Stomach smooth muscle (tissue), 2 donors: ENCODE data around the gene PLSCR2.
"Not testable (repeated sequence)": the region's sequence is repeated elsewhere in the genome, so short reads cannot be mapped to it uniquely, and the experiment has no call there.

Experiments
- H3K27ac ChIP-seq: one replicate; pipeline ENCODE4 v1.7.0; 2013; ENCODE audit warnings: mild to moderate bottlenecking, low read length, inconsistent platforms
- H3K27me3 ChIP-seq, 2 donors: one replicate each; pipeline ENCODE4 v1.7.0; 2013; ENCODE audit warnings: low read length in 2 of 2; ENCODE audit not compliant: insufficient read depth in 2 of 2, control insufficient read depth in 1 of 2
- H3K36me3 ChIP-seq, 2 donors: one replicate each; pipeline ENCODE4 v1.7.0; 2013; ENCODE audit warnings: low read length in 2 of 2; ENCODE audit not compliant: control insufficient read depth in 2 of 2, insufficient read depth in 2 of 2
- H3K4me1 ChIP-seq: one replicate; pipeline ENCODE4 v1.7.0; 2013; ENCODE audit warnings: low read length; ENCODE audit not compliant: control insufficient read depth, insufficient read depth
- H3K4me3 ChIP-seq, 2 donors: one replicate each; pipeline ENCODE4 v1.7.0; 2013; ENCODE audit warnings: low read length in 2 of 2
- H3K9ac ChIP-seq, 2 donors: one replicate each; pipeline ENCODE4 v1.7.0; 2013; ENCODE audit warnings: low read length in 2 of 2, mild to moderate bottlenecking in 1 of 2
- H3K9me3 ChIP-seq, 2 donors: one replicate each; pipeline ENCODE4 v1.7.0; 2013; ENCODE audit warnings: low read length in 2 of 2; ENCODE audit not compliant: control insufficient read depth in 2 of 2
- donor health status: healthy.
- donor health status: Pancreatic carcinoma.

PLSCR2 gene

DNA sequence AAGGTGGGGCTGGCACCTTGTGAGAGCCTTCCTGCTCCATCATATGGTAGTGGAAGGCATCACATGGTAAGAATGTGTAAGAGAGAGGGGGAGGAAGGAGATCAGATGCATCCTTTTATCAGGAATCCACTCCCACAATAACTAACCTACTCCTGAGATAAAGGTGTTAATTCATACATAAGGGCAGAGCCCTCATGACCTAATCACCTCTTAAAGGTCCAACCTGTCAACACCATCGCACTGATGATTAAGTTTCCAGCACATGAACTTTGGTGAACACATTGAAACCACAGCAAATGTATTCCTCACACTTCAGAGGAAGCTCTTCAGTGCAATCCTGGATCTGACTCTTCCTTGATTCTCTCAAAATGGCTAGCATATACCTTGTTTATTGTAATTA is 55.4 kb downstream of the PLSCR2 start:
- Histone ChIP-seq H3K4me3 (no peak overlapping the region), H3K9me3 (peaks cover 0 to 6% of the 10 kb centered on the region in 2 donors), H3K4me1 (no peaks in the 10 kb centered on the region), H3K27me3 (no peaks in the 10 kb centered on the region), H3K36me3 (no peaks in the 10 kb centered on the region), H3K27ac (no peak overlapping the region), H3K9ac (no peak overlapping the region)

GRCh38 chr3:146412711-146413110 is 56.6 kb downstream of the PLSCR2 start:
- H3K4me3 ChIP-seq, H3K27ac ChIP-seq, H3K4me1 ChIP-seq, H3K27me3 ChIP-seq, H3K36me3 ChIP-seq, H3K9ac ChIP-seq, H3K9me3 ChIP-seq: not testable (repeated sequence)

DNA sequence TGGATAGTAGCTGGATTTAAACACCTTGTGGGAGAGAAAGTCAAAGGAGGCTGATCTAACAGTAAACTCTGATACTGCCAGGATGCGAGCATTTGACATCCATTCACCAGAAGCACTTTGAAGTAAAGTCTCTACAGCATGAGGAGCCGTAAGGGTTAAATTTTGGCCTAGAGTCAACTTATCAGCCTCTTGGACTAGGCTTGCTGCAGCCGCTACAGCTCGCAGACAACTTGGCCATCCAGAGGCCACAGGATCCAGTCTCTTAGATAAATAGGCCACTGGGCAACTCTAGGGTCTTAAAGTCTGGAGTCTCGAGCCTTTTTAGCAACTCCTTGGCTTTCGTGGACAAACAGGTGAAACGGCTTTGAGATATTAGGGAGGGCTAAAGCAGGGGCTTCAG is 61.4 kb downstream of the PLSCR2 start:
- Histone ChIP-seq H3K27me3 (no peaks in the 10 kb centered on the region), H3K9ac (no peak overlapping the region), H3K9me3 (peaks cover 0 to 4% of the 10 kb centered on the region in 2 donors), H3K4me1 (no peaks in the 10 kb centered on the region), H3K27ac (no peak overlapping the region), H3K36me3 (no peaks in the 10 kb centered on the region), H3K4me3 (no peak overlapping the region)

- Histone ChIP-seq H3K4me3 (no peak overlapping the region), H3K27ac (no peak overlapping the region), H3K36me3 (no peaks in the 10 kb centered on the region), H3K4me1 (no peaks in the 10 kb centered on the region), H3K9me3 (no peaks in the 10 kb centered on the region), H3K27me3 (no peaks in the 10 kb centered on the region), H3K9ac (no peak overlapping the region)
Measured at GRCh38 chr3:146404436-146404835, 64.9 kb downstream of the PLSCR2 start.

GRCh38 chr3:146403792-146404191 is 65.6 kb downstream of the PLSCR2 start:
- Histone ChIP-seq H3K9me3 (no peaks in the 10 kb centered on the region), H3K9ac (no peak overlapping the region), H3K27me3 (no peaks in the 10 kb centered on the region), H3K27ac (no peak overlapping the region), H3K4me3 (no peak overlapping the region), H3K36me3 (no peaks in the 10 kb centered on the region), H3K4me1 (no peaks in the 10 kb centered on the region)

- Histone ChIP-seq H3K36me3 (no peaks in the 10 kb centered on the region), H3K4me3 (no peak overlapping the region), H3K27me3 (no peaks in the 10 kb centered on the region), H3K9me3 (no peaks in the 10 kb centered on the region), H3K4me1 (no peaks in the 10 kb centered on the region), H3K9ac (no peak overlapping the region), H3K27ac (no peak overlapping the region)
Measured at GRCh38 chr3:146396792-146397191, 72.6 kb downstream of the PLSCR2 start.

DNA sequence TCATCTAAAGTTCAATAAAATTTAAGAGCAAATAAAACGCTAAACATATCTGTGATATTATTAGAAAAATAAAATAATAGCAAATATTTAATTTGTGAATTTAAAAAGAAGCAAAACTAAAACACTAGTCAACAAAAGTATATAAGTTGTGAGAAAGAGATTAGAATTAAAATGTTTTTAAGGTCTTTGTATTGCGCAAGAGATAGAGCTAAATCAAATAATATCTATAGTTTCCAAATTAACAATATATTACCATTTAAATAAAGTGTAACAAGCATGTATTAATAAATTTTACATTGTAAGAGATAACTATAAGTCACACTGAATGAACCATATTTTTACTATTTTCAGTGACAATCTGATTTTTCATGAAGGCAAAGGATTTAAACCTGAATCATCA is 74.2 kb downstream of the PLSCR2 start:
- Histone ChIP-seq H3K27me3 (no peaks in the 10 kb centered on the region), H3K9ac (no peak overlapping the region), H3K4me1 (no peaks in the 10 kb centered on the region), H3K27ac (no peak overlapping the region), H3K4me3 (no peak overlapping the region), H3K36me3 (no peaks in the 10 kb centered on the region), H3K9me3 (no peaks in the 10 kb centered on the region)

DNA sequence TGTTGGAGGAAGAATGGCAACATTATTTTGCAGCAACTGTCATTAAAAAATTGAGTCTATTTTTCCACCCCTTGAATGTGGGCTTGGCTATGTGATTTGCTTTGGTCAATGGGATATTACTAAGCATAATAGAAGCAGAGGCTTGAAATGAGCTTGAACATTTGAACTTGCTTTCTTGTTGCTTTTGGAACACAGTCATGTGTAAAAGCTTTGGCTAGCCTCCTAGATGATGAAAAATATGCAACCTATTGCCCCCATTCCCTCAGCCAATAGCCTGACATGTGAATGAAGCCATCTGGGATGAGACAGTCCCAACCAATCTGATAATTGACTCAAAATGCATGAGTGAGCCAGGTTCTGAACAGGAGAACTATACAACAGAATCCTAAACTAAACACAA is 78.4 kb downstream of the PLSCR2 start:
- no peak overlapping the region for H3K9ac ChIP-seq
- H3K36me3 ChIP-seq: no peaks in the 10 kb centered on the region
- no peak overlapping the region for H3K4me3 ChIP-seq
- no peak overlapping the region for H3K27ac ChIP-seq
- H3K4me1 ChIP-seq: no peaks in the 10 kb centered on the region
- no peaks in the 10 kb centered on the region for H3K27me3 ChIP-seq
- H3K9me3 ChIP-seq: no peaks in the 10 kb centered on the region

- no peaks in the 10 kb centered on the region for H3K4me1 ChIP-seq
- no peaks in the 10 kb centered on the region for H3K36me3 ChIP-seq
- H3K27me3 ChIP-seq: no peaks in the 10 kb centered on the region
- no peak overlapping the region for H3K9ac ChIP-seq
- H3K4me3 ChIP-seq: no peak overlapping the region
- H3K27ac ChIP-seq: no peak overlapping the region
- H3K9me3 ChIP-seq: no peaks in the 10 kb centered on the region
Measured at GRCh38 chr3:146390006-146390772, 79.2 kb downstream of the PLSCR2 start.

DNA sequence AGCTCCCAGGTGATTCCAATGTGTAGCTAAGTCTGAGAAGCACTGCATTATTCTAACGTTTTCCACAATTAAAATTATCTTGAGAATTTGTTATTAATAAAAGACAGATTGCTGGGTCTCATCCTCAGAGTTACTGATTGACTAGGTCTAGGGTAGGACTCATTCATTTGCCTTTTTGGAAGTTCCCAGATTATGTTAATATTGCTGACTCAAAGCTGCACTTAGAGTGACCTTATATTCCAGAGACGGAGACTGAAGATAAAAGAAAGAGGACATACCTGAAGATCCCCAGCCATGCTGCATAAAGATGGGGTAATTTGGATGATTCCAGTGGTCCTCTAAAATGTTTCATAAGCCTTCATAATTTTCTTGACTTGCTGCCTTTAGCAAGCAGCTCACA is 81.8 kb downstream of the PLSCR2 start:
- no peaks in the 10 kb centered on the region for H3K27me3 ChIP-seq

GRCh38 chr3:146386936-146387335 is 82.4 kb downstream of the PLSCR2 start:
- Histone ChIP-seq H3K9me3 (no peaks in the 10 kb centered on the region), H3K4me3 (no peak overlapping the region), H3K27me3 (no peaks in the 10 kb centered on the region), H3K9ac (no peak overlapping the region), H3K36me3 (no peaks in the 10 kb centered on the region), H3K4me1 (no peaks in the 10 kb centered on the region), H3K27ac (no peak overlapping the region)

More for the DNA sequence above, 81.8 kb downstream of the PLSCR2 start:
- Histone ChIP-seq H3K4me1 (no peaks in the 10 kb centered on the region), H3K27ac (no peak overlapping the region), H3K9ac (no peak overlapping the region), H3K4me3 (no peak overlapping the region), H3K36me3 (no peaks in the 10 kb centered on the region), H3K9me3 (no peaks in the 10 kb centered on the region)
